Activated CD4-positive, alpha-beta T cell treated with anti-CD3 and anti-CD28 coated beads, Interleukin-2, amount 50 U/mL, for 4 hours (primary cell): Measurements from ENCODE around the gene CSNK1D.

Source experiments
- DNase-seq, 2 experiments: peaks; one replicate each; pipeline ENCODE4 v3.0.0-alpha.2; 2020

The CSNK1D gene

DNA sequence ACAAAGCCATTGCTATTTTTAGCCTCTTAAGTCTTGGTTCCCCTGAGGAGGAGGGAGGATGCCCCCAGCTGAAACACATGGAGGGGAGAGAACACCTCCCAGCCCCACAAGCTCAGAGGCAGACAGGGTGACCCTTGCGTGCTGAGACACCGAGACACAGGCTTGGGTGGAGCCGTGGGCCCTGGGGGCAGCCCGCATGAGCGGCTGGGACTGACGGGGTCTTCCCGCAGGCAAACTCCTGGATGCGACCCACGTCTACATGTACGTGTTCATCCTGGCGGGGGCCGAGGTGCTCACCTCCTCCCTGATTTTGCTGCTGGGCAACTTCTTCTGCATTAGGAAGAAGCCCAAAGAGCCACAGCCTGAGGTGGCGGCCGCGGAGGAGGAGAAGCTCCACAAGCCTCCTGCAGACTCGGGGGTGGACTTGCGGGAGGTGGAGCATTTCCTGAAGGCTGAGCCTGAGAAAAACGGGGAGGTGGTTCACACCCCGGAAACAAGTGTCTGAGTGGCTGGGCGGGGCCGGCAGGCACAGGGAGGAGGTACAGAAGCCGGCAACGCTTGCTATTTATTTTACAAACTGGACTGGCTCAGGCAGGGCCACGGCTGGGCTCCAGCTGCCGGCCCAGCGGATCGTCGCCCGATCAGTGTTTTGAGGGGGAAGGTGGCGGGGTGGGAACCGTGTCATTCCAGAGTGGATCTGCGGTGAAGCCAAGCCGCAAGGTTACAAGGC lies 34.9 kb downstream of the CSNK1D start:
- peak; percentile 65 to 70 for DNase-seq

DNA sequence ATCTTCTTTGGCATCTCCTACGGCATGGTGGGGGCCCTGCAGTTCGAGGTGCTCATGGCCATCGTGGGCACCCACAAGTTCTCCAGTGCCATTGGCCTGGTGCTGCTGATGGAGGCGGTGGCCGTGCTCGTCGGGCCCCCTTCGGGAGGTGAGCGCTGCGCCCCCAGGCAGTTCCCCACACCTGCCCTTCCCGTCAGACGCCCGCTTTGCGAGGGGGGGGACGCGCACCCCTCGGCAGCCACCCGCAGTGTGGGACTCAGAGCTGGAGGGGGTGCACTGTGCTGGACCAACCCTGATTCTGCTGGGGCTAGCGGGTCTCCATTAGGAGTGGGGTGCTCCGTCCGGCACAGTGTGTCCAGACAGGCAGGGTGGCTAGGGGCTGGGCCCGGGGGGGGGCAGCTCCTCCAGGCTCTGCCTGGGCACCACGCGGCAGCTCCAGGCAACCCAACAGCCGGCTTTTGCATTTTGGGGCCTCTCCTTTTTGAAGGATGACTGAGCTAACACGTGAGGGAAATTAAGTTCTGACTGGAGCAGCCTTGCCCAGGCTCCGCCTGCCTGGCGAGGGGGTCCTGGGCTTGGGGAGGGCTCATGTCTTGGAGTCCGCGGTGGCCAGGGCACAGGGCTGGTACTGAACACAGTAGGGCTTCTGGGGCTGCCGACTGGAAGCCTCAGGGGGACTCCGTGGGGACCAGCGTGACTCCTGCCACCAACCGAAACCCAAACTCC lies 35.6 kb downstream of the CSNK1D start:
- no peak for DNase-seq

DNA sequence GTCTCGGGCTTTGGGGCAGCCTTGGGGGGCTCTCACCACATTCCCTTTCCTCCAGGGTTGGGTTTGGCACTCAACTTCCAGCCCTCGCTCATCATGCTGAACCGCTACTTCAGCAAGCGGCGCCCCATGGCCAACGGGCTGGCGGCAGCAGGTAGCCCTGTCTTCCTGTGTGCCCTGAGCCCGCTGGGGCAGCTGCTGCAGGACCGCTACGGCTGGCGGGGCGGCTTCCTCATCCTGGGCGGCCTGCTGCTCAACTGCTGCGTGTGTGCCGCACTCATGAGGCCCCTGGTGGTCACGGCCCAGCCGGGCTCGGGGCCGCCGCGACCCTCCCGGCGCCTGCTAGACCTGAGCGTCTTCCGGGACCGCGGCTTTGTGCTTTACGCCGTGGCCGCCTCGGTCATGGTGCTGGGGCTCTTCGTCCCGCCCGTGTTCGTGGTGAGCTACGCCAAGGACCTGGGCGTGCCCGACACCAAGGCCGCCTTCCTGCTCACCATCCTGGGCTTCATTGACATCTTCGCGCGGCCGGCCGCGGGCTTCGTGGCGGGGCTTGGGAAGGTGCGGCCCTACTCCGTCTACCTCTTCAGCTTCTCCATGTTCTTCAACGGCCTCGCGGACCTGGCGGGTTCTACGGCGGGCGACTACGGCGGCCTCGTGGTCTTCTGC lies 36.3 kb downstream of the CSNK1D start:
- no peak for DNase-seq

GRCh38 chr17:82236142-82236971 lies 37.1 kb downstream of the CSNK1D start:
- DNase-seq, result peak; percentile 63 to 65

- DNase-seq, result no peak
These were observed 37.7 kb downstream of the CSNK1D start for GRCh38 chr17:82235775-82236141.

GRCh38 chr17:82235056-82235774 lies 38.3 kb downstream of the CSNK1D start:
- DNase-seq, result no peak

DNA sequence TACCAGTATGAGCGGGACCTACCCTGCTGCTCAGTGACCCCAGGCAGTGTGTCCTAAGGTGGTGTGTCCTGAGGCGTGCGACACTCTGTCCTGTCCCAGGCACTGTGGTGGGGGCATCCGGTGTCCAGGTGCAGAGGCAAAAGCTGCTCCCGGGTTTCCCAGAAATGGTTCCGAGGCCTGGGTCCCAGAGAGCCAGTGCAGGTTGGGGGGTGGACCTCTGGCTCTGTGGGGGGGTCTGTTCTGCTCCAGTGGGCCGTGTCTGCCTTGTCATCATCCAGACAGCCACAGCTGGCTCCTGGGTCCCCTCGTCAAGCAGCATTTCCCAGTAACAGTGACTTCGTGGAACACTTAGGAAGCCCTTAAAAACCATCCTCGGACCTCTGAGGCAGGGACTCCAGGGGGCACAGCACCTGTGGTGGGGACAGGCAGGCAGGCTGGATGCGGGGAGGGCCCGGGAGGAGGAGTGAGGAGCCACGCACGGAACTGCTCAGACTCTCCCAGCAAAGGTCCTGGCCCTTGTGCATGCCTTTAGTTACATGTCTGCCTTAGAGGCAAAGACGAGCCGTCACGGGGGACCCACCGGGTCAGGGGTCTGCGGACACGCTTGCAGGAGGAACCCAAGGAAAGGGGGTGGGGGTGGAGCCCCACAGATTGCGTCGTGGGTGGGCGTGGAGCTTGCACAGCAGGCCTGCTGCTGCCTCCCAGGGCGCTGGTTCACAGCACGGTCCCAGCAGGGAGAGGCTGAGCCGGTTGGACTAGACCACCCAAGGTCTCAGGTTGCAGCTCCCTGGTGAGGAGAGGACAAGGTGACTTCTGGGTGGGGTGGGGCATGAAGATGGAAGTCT lies 39.1 kb downstream of the CSNK1D start:
- DNase-seq, result no peak

DNA sequence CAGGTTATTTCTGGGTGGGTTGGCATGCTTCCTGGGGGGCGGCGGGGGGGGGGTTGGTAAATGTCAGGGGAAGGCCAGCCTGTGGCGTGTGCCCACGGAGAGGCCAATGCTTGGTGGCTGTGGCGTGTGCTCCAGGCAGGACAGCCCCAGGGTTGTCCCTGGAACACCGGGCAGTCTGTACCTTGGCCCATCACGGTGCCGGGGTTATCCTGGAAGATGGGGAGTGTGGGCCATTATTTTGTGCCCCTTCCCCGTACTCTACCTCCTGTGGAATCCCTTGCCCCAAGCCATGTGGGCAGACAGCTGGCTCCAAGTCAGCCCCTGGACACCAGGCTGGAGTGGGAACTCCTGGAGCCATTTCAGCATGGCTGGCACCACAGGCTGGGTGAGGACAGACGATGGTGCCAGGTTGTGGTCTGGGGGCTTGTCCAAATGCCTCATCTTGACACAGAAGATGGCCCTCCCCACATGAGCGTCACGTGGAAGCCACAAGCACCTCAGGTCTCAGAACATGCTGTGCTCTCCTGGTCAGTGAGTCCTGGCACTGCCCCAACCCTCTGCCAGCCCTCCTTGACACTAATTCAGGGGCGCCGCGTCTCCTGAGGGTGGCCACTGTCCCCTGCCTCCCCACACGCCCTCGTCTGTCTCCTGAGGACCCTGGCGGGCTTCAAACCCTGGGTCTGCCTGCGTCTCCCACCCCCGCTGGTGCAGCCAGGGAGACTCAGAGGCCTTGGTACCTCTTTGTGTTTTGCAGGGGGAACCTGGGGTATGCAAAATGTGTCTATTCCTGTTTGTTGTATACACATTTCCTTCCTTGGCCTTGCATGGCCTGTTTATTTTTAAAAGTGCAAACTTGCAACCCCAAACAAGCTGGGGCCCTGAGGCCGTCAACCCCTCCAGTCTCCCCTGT lies 40.4 kb downstream of the CSNK1D start:
- no peak for DNase-seq

DNA sequence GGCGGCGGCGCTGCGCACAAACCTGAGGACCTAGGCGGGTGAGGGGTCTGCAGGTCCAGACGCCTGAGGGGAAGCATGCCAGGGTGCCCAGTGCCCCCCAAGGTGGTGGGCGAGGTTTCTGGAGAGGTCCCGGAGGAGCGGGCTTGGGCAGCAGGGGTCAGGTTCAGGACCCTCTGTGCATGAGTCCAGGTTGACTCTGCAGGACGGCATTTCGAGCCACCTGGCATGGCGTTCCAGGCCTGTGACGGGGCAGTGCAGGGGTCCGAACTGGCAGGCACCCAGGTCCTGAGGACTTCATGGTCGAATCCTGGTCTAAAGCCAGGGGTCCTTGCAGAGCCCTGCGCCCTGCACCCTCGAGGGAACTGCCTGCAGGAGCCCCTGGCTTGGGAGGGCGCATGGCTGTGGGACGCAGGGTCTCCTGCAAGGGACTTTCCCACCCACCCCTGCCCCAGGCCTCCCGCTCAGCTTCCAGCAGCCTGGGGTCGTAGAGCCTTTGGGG lies 41.1 kb downstream of the CSNK1D start:
- no peak for DNase-seq

DNA sequence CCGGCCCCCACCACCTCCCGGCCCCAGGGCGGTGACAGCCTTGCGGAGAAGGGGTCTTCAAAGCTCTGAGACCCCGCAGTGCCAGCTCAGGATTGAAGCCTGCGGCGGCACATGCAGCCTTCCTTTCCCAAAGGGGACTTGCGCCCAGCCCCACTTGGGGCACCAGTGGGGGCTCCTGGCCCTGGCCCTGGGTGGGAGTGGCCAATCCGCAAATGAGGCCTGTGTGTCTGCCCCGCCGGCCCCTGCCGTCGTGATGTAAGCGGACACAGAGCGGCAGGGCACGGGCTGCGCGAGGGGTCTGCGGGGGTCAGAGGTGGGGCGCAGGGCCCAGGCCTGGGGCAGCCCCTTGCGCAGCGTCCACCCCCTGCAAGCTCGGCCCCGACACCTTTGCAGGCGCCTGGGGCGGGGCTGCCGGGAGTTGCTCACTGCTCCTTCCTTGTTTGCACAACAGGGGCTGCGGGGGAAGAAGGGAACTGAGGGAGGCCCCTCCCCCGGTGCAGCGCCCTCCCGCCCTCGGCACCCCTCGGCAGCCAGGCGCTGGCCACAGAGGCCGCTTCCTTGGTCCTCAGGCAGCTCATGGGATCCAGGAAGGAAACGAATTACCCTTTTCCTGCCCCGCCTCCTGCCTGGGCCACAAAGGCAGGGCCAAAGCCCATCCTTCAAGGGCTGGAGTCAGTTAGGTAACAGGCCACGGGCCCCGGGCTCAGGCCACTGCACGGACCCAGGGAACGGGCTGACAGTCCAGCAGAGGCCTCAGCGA lies 41.8 kb downstream of the CSNK1D start:
- DNase-seq, result no peak

GRCh38 chr17:82231312-82231561 lies 42.3 kb downstream of the CSNK1D start:
- no peak for DNase-seq

DNA sequence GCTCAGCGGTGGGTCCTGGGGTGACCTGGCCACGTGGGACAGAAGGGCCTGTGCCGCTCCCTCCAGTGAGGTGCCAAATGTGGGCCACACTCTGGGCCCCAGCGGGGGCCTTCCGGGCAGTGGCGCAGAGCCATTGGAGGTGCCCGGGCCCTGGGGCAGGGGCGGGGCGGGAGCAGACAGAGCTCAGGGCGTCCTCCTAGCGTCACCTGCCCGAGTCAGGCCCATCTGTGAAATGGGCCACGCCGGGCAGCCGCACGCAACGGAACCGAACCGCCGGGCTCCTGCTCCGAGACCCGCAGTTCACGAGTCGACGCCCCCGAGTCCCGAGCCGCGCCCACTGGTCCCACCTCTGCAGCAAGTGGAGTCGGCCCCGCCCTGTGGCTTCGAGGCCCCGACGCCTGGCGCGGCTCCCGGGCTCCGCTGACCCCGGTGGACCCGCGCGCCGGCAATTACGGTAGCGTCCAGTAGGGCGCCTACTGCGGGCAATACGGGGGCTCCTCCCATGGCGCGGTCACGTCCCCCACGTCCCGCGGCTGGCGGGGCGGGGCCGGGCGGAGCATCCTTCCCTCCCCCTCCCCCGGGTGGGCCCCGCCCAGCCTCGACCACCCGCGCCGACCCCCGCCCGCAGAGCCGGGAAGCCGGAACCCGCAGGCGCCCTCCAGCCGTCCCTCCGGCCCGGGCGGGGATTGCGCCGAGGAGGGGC lies 42.7 kb downstream of the CSNK1D start:
- DNase-seq, result no peak

DNA sequence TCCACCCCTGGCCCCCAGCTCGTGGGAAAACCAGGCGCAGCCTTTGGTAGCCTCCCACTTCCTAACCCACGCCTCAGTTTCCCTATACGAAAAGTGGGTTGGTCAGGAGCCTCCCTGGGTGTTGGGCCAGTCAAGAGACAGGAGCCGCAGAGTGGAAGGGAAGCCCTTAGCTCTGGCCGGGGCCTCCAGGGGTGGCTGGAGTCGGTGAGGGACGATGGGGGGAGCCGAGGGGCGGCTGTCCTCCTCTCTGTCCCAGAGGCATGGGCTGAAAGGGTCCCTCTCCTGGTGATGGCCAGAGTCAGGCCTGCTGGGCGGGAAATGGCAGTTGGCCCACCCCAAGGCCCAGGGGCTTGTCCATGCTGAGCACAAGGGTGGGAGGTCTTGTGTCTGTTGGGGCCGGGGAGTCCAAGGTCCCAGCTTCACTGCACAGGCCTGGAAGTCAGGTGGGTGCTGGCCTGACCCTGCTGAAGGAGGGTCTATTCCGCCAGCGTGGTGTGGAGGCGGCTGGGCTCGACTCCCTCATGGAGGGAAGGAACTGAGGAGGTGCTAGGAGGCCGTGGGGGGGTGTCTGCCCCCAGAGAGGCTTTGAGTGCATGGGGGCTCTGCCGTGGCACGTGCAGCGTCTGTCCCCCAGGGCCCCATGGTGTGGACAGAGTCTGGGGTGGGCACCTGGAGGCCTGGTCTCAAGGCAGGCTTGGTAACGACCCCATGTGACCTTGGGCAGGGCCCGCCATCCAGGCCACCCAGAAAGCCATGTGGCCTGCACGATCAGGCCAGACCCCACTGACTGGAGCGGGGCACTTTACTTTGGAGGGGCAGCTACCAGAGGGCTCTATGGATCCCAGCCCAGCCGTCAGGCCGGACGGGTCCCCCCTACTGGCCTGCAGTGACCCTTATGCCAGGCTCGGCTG lies 43.5 kb downstream of the CSNK1D start:
- DNase-seq, result no peak

- DNase-seq, result peak; percentile 49 to 54
These were observed 44.4 kb downstream of the CSNK1D start, which contains the start of gene SLC16A3 for GRCh38 chr17:82228842-82229697. SLC16A3 (plus strand) TSS chr17:82229042; CDS start chr17:82236009, 6,967 bp downstream.

GRCh38 chr17:82228278-82228841 lies 45.1 kb downstream of the CSNK1D start:
- DNase-seq, result peak in 1 of 2 experiments; percentile 32

GRCh38 chr17:82227629-82228277 lies 45.7 kb downstream of the CSNK1D start:
- DNase-seq, result no peak
